ENCODE measurements around the gene ZNF460.
A peak's percentile ranks its signal among the peaks of the same experiment; 100 is the strongest.
"Not testable (repeated sequence)": the region's sequence is repeated elsewhere in the genome, so short reads cannot be mapped to it uniquely, and the experiment has no call there.

Gene ZNF460

DNA sequence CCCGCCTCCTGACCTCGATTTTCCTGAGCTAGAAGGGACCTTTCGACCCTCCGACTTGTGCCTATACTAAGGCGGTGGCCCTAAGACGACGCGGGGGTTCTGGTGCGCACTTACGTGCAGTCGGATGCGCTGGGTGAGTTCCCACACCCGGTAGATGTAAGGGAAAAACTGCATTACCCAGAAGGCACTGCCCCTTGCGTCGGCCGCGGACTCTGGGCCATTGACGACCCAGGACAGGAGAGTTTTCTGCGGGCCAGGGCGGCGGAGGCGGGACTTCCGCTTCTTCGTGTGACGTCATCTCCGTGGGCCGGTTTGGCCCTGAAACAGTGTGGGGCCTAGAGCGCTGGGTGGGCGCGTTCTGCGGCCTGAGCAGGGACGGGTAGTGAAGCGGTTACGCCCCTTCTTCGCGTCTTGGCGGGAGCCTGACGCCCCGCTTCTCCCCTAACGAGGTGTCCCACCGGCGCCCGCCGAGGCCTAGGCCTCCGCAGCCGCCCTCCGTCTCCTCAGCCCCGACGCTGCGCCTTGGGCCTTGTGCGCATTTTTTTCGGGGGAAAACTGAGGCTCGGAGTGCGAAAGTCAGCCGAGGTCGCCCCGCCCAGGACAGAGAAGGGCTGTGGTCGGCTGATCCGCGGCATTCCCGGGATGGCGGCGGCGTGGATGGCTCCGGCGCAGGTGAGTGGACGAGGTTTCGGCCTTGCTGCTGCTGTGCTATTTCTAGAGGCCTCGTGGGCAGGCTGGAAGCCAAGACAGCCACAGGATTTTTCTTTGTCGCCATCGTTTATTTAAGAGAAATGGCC is at the start of gene ZNF460:
ZNF460 (plus strand) TSS at position 321 of the 797 bp plus-strand sequence; CDS start at position 643, 322 bp downstream.
- peak; percentile 98 to 99 for DNase-seq

DNA sequence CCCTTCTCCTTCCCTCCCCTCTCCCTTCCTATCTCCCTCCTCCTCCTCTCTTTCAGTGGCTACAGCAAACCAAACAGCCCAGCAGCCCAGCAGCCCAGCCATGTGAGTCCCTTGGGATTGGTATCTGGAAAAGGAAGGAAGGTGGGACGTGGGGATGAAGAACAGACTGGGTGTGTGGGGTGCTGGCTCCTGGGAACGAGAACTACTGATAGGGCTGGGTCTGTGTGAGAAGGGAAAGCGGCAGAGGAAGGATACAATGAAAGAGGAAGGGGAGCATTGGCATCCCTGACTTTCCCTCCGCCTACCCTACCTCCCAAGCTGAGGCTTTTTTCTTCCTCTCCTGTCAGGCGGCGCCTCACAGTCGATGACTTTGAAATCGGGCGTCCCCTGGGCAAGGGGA is 48.6 kb upstream of the ZNF460 start:
- no peak for DNase-seq

DNA sequence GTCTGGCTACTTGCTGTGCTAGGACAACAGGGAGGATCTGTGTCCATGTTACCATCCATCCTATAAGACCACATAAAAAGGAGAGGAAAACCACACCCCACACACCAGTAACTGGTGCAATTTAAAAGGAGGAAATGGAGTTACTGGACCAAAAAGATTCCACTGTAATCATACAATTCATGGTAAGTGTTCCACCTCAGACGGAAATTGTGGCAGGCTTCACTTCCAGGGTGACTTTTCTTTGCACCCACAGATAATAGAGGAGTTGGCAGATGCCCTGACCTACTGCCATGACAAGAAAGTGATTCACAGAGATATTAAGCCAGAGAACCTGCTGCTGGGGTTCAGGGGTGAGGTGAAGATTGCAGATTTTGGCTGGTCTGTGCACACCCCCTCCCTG is 47.1 kb upstream of the ZNF460 start:
- no peak for DNase-seq

DNA sequence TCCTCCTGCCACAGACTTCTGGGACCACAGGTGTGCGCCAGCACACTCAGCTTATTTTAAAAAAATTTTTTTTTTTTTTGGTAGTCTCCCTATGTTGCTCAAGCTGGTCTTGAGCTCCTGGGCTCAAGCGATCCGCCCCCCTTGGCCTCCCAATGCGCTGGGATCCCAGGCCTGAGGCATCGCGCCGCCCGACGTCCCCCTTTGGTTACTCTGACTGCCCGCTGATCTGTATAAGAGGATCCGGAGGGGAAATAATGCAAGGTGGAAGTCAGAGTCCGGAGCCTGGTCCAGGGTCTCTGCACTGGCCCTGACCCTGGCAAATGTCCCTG is 40.3 kb upstream of the ZNF460 start:
- no peak for DNase-seq

DNA sequence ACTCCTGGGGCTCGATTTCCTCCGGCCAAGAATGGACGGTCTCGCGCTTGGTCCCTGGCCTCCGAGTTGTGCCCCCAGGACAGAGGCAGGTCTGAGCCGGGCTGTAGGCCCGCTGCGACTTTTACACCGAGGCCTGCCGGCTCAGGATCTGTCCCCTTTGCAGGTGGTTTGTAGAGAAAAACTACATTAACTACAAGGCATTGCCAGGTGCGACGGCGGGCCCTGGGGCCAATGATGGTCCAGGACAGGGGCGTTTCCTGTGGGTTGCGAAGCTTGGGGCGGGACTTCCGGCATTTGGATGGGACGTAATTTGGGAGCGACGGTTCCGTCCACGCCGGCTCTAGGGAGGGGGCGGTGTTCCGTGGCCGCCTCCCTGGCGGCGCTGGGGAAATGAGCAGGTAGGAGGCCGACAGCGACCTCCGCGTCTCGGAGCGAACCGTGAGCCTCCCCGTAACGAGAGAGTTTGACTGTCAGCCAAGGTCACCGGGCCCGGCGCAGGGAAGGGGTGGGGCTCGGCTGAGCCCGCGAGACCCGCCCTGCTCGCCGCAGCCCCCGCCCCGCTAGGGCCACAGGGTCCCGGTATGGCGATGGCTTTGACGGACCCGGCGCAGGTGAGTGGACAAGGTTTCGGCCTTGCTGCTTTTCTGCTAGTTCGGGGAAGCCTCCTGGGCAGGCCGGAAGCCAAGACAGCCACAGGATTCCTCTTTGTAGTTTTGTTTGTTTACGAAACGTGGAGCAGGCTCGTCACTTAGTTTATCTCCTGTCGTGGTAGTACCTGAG is 39.8 kb upstream of the ZNF460 start, which contains the start of gene ZNF805:
ZNF805 (plus strand) TSS at position 322 of the 780 bp plus-strand sequence; CDS start at position 582, 260 bp downstream.
- DNase-seq: peak; percentile 84 to 95

DNA sequence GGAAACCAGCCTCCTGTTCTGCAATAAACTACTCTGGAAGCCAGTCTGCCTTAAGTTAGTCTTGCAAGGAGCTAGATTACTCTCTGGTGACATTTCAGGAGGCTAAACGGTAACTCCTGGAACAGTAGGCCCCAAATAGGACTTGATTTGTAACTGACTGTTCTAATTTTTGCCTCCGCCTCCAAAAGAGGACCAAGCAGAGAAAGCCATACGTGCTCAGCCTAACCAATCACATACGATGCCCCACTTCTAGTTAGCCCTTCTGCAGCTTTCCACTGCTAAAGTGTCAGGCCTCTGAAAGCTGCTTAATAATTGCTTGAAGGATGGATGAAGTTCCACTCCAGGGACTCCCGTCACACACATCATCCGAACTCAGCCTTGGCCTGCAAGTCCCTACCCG is 39.1 kb upstream of the ZNF460 start:
- DNase-seq: peak; percentile 2 to 3

DNA sequence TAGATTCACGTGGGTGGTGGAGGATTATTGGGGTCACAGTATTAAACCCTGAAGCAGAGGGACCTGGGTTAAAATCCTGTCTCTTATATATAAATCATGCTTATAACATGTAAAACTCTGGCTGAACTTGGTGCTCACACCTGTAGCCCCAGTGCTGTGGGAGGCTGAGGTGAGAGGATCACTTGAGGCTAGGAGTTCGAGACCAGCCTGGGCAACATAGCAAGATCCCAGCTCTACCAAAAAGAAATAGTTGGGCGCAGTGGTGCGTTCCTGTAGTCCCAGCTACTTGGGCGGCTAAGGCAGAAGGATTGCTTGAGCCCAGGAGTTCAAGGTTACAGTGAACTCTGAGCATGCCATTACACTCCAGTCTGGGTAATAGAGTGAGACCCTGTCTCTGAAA is 37.5 kb upstream of the ZNF460 start:
- no peak for DNase-seq

DNA sequence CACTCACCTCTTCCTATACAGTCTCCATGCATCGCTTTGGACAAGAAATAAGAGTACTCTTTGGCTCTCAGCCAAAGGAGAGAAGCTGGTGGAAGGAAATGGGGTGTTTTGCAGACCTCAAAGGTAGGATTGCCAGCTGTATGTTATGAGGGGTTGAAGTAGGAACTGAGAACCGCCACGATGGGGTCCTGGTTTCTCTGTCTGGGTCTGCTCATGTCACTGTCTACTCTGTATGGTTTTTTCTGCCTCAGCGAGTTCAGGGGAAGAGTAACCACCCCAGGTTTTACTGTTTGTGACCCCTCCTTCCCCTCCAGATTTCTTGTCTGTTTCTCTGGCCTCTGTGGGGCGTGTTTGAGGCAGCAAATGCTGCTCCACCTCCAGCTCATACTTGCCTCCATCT is 35.8 kb upstream of the ZNF460 start:
- DNase-seq: no peak

DNA sequence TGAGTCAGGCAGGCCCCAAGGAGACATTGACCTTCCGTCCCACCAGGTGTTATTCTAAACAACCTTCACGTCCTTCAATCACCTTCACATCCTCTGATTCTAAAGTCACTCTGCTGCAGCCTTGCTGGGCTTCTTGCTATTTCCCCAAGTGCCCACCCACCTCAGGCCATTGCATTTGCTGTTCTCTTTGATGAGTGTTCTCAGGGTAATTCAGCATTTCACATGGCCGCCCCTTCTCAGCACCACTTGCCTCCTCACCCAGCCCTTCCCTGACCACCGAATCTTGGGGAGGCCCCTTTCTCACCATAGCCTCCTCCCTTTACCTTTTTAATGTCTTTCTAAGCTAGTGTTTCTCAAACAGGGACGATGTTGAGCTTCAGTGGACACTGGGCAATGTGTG is 35.2 kb upstream of the ZNF460 start:
- DNase-seq: no peak

DNA sequence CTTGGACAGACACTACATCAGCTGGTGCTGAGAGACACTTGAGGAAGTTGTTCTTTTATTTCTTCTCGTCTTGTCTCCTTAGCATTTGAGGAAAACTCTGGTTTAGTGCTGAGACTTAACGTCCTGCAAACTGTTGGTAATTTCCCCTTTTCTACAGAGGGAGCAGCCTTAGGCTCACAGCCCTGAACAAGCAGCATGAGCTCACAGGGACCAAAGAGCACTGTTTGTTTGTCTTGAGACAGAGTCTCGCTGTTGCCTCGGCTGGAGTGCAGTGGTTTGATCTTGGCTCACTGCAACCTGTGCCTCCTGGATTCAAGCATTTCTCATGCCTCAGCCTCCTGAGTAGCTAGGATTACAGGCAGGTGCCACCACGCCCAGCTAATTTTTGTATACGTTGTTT is 34.3 kb upstream of the ZNF460 start:
- no peak for DNase-seq

DNA sequence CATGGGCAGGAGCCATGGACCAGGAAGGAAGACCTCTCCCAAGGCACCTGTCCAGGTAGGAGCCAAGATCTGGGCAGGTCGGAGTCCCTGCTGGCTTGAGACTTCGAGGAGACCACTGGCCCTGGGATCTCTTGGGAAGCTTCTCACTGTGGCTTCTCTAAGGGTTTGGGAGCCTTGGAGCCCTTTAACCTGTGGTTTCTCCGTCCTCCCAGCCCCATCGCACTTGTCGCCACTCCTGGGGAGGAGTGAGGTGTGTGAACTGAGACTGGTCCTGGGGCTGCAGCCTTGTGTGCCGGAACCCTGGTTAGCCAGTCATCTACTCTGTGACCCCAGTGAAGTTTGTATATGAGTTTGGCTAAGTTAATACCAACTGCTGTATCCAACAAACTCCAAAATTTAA is 31.6 kb upstream of the ZNF460 start:
- DNase-seq: no peak

DNA sequence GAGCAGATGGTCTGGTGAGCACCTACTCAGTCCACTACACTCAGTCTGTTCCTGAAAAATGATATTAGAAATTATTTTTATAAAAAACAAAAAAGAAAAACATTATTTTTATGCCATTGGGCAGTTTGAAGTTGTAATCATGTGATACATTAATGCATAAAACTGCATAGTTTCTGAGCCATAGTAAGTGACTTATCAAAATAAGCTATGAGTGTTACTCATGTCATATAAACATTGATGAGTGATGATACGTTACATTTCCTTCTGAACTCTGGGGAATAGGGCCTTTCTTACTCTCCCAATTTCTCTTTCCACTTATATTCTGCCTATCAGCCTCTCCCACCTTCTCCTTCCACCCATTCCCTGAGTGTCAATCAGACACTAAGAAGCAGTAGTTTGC is 31.0 kb upstream of the ZNF460 start:
- DNase-seq: no peak

DNA sequence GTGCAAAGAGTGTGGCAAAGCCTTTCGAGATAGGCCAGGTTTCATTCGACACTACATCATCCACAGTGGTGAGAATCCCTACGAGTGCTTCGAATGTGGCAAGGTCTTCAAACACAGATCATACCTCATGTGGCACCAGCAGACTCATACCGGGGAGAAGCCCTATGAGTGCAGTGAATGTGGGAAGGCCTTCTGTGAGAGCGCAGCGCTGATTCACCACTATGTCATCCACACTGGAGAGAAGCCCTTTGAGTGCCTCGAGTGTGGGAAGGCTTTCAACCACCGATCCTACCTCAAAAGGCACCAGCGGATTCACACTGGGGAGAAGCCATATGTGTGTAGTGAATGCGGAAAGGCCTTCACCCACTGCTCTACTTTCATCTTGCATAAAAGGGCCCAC is 26.5 kb upstream of the ZNF460 start:
- not testable (repeated sequence) for DNase-seq

DNA sequence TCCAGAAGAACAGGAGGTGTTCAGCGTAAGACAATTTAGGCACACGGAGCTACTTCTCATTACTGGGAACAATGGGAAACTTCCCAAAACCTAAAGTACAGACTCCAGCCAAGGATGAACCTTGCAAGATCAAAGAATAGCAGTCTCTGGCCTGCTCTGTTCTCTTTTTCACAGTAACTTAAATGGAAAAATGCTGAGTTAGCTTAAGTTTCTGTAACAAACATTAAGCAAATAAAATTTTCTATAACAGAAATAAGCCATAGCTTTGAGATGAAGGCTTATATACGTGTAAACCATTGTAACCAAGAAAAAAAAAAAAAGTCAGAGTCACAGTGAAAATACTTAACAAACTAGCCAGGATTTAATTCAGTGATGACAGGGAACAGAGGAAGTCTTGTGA is 18.2 kb upstream of the ZNF460 start:
- no peak for DNase-seq

DNA sequence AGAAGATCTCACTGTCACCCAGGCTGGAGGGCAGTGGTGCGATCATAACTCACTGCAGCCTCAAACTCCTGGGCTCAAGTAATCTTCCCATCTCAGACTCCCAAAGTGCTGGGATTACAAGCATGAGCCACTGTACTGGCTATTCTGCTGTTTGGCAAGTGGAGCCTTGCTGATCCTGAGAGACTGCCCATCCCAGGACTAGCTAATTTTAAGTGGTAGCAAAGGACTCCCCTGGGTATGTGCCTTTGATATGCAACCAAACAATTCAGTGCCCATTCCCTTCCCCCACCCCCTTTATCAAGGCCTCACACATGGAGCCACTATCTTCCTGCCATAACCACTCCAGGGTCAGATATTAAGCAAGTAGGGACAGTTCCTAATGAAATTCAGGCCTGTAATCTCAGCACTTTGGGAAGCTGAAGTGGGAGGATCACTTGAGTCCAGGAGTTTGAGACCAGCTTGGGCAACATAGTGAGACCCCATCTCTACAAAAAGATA is 17.0 kb upstream of the ZNF460 start:
- DNase-seq: no peak

DNA sequence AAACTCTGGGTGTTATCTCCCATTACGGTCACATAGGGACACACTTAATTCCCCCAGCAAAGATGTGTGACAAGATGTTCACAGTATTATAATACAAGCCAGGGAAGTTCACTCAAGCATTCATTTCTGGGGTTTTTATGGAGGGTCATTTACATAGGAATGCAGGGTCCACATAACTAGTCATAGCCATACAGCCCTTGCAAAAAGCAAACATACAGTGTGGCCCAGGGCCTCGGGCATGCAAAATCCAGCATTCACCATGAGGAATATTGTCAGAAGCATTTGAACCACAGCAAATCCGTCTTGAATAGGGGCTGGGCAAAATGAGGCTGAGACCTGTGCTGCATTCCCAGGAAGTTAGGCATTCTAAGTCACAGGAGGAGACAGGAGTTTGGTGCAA is 13.0 kb upstream of the ZNF460 start:
- DNase-seq: no peak

DNA sequence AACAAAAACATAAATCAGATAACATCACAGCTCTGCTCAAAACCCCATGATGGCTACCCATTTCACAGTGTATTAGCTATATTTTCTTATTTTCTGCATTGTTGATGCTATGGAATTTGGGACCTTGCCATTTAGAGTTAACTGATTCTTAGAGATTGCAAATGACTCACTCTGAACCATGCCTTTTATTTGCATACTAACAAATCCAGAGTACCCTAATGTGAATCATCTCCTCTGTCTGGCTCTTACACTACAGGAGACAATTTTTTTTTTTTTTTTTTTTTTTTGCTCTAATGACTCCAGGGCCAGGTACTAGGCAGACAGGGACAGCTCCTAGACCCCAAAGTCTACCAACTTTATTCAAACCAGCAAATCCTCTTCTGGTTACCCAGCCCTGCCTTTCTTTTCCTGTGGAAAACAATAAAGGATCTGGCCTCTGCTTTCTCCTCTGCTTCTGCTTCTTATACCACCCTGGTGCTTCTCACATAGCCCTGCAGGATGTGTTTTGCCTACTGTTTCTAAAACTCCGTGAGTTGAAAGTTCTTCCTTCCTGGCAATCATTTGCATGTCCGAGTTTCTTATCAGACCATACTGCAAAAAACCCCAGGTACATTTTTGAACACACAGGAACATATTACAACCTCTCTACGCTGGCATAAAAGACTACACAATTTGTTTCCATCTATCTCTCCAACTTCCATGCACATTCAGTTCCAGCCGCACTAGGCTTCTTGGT is 10.6 kb upstream of the ZNF460 start:
- no peak for DNase-seq

DNA sequence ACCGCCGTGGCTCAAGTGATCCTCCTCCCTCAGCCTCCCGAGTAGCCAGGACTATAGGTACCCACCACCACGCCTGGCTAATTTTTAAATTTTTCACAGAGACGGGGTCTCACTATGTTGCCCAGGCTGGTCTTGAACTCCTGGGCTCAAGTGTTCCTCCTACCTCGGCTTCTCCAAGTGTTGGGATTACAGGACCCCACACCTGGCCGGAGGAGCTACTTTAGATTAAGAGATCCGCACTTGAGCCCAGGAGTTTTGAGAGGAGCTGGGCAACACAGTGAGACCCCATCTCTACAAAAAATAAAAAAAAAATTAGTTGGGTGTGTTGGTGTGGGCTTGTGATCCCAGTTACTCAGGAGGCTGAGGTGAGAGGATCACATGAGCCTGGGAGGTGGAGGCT is 9.0 kb upstream of the ZNF460 start:
- no peak for DNase-seq

DNA sequence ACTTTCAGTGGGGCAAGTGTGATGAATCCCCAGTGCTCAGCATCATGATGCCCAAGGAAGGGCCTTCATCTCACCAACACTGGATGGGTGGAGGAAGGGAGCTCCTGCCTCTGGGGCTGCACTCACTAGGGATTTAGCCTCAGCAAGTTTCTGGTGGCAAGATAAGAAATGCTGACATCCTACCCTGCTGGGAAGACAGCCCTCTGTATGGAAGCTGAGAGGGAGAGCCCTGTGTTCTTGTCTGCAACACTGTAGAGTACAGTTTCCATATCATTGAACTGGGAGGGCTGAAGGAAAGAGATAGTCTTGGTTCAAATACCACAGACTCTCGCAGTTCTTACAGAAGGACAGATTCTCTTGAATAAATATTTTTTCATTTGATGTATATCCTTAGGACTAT is 7.3 kb upstream of the ZNF460 start:
- DNase-seq: no peak

DNA sequence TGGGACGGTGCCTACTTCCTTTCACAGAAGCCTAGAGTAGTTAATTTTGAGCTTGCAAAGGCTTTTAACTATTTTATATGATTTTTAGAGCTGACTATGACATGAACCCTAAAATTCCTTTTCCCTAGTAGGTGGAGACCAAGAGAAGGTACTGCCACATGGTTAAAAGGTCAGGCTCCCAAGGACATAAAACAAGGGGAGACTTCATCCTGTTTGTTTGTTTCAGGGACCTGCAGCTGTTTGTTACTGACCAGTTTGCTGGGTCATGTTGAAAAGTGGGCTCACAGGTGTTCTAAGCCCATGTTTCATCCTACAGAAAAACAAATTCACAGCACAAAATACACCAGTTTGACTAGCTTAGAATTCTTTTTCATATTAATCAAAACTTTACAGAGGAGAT is 3.9 kb upstream of the ZNF460 start:
- no peak for DNase-seq

DNA sequence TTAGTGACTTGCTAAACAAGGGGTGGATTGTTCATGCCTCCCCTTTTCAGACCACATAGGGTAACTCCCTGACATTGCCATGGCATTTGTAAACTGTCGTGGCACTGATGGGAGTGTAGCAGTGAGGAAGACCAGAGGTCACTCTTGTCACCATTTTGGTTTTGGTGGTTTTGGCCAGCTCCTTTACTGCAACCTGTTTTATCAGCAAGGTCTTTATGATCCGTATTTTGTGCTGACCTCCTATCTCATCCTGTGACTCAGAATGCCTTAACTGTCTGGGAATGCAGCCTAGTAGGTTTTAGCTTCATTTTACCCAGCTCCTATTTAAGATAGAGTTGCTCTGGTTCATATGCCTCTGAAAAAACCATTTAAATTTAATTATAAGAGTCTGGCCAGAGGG is 1.8 kb upstream of the ZNF460 start:
- not testable (repeated sequence) for DNase-seq

DNA sequence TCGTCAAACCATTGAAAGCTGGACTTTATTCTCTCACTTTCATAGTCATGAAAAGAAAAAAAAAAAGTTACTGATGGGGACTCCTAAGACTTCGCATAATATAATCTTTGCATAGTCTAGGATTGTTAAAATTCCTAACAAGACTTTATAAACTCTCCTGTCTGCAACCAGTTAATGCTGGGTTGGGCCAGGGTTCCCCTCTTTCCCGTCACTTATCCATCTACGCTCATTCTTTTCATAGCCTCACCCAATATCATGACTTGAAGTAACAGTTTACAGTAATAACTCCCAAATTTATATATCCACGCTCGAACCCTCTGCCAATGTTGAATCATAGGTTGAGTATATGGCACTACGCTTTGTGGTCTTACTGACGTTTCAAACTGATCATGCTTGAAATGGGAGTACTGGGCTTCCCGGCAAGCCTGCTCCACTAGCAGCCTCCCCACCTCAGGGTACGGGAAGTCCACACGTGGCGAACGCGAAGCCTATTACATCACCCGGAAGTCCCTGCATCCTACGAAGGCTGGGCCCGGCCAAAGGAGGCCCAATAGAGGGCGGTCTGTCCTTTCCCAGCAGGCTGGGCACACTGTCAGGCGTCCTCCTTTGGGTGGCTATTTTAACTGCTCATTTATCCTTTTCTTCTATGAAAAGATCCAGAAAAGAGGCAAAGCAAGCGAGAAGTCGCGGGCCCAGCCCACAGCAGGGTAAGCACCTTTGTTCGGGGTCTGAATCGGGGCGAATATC is 694 bp upstream of the ZNF460 start:
- DNase-seq: peak; percentile 89 to 93

DNA sequence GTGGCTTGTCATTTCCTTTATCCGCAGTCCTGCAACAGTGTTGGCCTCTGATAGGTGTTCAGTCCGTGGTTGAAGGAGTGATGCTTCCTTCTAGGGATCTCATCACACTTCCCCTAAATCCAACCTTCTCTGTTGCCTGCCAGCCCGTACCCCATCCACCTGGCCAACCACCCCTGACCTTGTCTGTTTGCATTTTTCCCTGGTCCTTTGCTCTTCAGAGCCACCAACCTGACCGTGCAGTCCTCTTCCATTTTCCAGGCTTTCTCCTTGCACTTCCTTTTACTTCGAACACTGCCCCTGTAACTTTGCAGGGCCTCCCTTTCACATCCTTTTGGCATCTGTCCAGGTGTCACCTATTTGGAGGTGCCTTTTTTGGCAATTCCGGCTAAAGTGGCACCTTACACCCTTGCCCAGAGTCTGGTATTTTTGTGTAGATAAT is 696 bp downstream of the ZNF460 start:
- peak; percentile 10 to 13 for DNase-seq

Data from inflammatory macrophage treated with lipopolysaccharide for 1 hour (primary cell).